OCI-LY3 (cell line): ENCODE data around the gene SYCP3.

Experiments used
- H2AFZ ChIP-seq: fragments of 200-600, 300-600 bp; shearing (Covaris generic); 2 replicates; pipeline ENCODE4 v1.6.0; 2014; ENCODE audit warnings: antibody characterized with exemption, low read depth, low read length
- H3K27ac ChIP-seq: fragments of 200-600, 300-600 bp; sonication (generic); 2 replicates; pipeline ENCODE4 v1.5.1; 2014; ENCODE audit warnings: mild to moderate bottlenecking, low read length, moderate library complexity, mixed read lengths
- H3K27me3 ChIP-seq: fragments of 200-600, 300-600 bp; sonication (generic); 2 replicates; pipeline ENCODE4 v1.6.1; 2014; ENCODE audit warnings: low read depth, low read length, mixed read lengths
- H3K36me3 ChIP-seq: fragments of 200-600, 300-600 bp; sonication (generic); replicated peaks from 2 replicates; pipeline ENCODE3; 2014; ENCODE audit warnings: low read depth, low read length, mixed read lengths
- H3K4me1 ChIP-seq: fragments of 300-600, 200-600 bp; sonication (generic); 2 replicates; pipeline ENCODE4 v1.6.1; 2014; ENCODE audit warnings: low read length, mixed read lengths
- H3K4me2 ChIP-seq: fragments of 200-600, 300-600 bp; sonication (generic); 2 replicates; pipeline ENCODE4 v1.6.1; 2014; ENCODE audit warnings: low read length, mixed read lengths
- H3K4me3 ChIP-seq: fragments of 300-600, 200-600 bp; sonication (generic); 2 replicates; pipeline ENCODE4 v1.5.1; 2014; ENCODE audit warnings: antibody characterized with exemption, mild to moderate bottlenecking, low read length, moderate library complexity
- H3K79me2 ChIP-seq: fragments of 300-600, 200-600 bp; shearing (Covaris generic); 2 replicates; pipeline ENCODE4 v1.6.1; 2014; ENCODE audit warnings: mild to moderate bottlenecking, low read length, mixed read lengths
- H3K9ac ChIP-seq: fragments of 300-600, 200-600 bp; shearing (Covaris generic); 2 replicates; pipeline ENCODE4 v1.6.0; 2014; ENCODE audit warnings: mild to moderate bottlenecking, low read length, moderate library complexity
- H3K9me3 ChIP-seq: fragments of 200-600, 300-600 bp; shearing (Covaris generic); 2 replicates; pipeline ENCODE4 v1.6.1; 2014; ENCODE audit warnings: low read length, mixed read lengths; ENCODE audit not compliant: insufficient read depth
- H4K20me1 ChIP-seq: fragments of 200-600, 300-600 bp; sonication (generic); 2 replicates; pipeline ENCODE4 v1.6.1; 2016; ENCODE audit warnings: low read length, mixed read lengths; ENCODE audit not compliant: insufficient read depth
- CTCF ChIP-seq: fragments of 200-600, 300-600 bp; sonication (generic); IDR thresholded peaks from 2 replicates; pipeline ENCODE4 v1.5.1; 2014; ENCODE audit warnings: antibody characterized with exemption, low read length, low read depth
- EZH2phosphoT487 ChIP-seq: fragments of 200-600 bp; shearing (Covaris generic); IDR thresholded peaks from 2 replicates; pipeline ENCODE4 v1.6.1; 2018; ENCODE audit warnings: antibody characterized with exemption, mixed run types, low read depth

SYCP3 gene

GRCh38 chr12:101695706-101696105, 43.6 kb downstream of the SYCP3 start:
- H2AFZ ChIP-seq, result no peak overlapping the region
- no peaks in the 10 kb centered on the region for H4K20me1 ChIP-seq
- 0 out of 2 replicates have a peak, but pooled peaks cover 5% of the 10 kb centered on the region for H3K27me3 ChIP-seq
- peaks cover 11% of the 10 kb centered on the region for H3K4me1 ChIP-seq
- H3K4me3 ChIP-seq, result no peak overlapping the region
- TF ChIP-seq EZH2phosphoT487 (no peak), CTCF (no peak)
- H3K27ac ChIP-seq, result no peak overlapping the region
- no peak overlapping the region for H3K9ac ChIP-seq
- no peaks in the 10 kb centered on the region; the same call in 1 of the 2 replicates for H3K79me2 ChIP-seq
- H3K36me3 ChIP-seq, result no peaks in the 10 kb centered on the region
- H3K4me2 ChIP-seq, result no peak overlapping the region
- H3K9me3 ChIP-seq, result no peaks in the 10 kb centered on the region

DNA sequence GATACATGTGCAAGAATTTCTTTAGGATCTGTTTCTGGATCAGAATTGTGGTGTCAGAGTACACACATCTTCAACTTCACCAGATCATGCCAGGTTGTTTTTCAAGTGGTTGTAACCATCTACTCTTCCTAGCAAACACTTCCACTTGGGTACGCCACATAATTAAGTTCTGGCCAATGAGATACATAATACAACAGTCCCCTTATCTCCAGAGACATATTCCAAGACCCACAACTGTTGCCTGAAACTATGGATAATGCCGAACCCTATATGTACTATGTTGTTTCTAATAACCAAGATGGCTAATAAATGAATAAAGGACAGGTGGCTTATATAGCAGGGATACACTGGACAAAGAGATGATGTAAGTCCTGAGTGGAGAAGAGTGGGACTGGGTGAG, 44.3 kb downstream of the SYCP3 start:
- Histone ChIP-seq H3K27ac (no peak overlapping the region), H3K36me3 (no peaks in the 10 kb centered on the region), H3K79me2 (no peaks in the 10 kb centered on the region; the same call in 1 of the 2 replicates), H3K4me3 (no peak overlapping the region), H2AFZ (no peak overlapping the region), H3K9ac (no peak overlapping the region), H3K4me2 (no peak overlapping the region), H3K27me3 (0 out of 2 replicates have a peak, but pooled peaks cover 5% of the 10 kb centered on the region), H3K9me3 (no peaks in the 10 kb centered on the region), H4K20me1 (no peaks in the 10 kb centered on the region), H3K4me1 (peaks cover 11% of the 10 kb centered on the region)
- no peak for TF ChIP-seq CTCF
- no peak for TF ChIP-seq EZH2phosphoT487

DNA sequence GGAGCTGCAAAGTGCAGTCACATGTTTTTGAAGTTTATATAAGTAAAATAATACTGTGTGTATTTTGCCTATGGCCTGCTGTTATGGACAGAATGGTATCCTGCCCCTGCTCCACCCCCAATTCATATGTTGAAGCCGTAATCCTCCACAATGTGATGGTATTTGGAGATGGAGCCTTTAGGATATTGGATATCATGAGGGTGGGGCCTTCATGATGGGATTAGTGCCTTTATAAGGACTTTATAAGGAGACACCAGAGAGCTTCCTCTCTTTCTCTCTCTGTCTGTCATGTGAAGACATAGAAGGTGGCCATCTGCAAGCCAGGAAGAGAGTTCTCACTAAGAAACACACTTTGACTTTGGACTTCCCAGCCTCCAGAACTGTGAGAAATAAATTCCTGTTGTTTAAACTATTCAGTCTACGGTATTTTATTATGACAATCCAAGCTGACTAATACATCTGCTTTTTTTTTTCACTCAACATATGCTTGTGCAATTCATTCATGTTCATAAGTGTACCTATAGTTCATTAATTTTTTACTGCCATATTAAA, 44.9 kb downstream of the SYCP3 start:
- Histone ChIP-seq H3K27me3 (0 out of 2 replicates have a peak, but pooled peaks cover 5% of the 10 kb centered on the region), H3K9ac (no peak overlapping the region), H3K4me3 (no peak overlapping the region), H3K4me2 (no peak overlapping the region), H3K79me2 (no peaks in the 10 kb centered on the region; the same call in 1 of the 2 replicates), H3K27ac (no peak overlapping the region), H3K9me3 (no peaks in the 10 kb centered on the region), H4K20me1 (no peaks in the 10 kb centered on the region), H3K36me3 (no peaks in the 10 kb centered on the region), H3K4me1 (peaks cover 11% of the 10 kb centered on the region), H2AFZ (no peak overlapping the region)
- TF ChIP-seq EZH2phosphoT487 (no peak), CTCF (no peak)

DNA sequence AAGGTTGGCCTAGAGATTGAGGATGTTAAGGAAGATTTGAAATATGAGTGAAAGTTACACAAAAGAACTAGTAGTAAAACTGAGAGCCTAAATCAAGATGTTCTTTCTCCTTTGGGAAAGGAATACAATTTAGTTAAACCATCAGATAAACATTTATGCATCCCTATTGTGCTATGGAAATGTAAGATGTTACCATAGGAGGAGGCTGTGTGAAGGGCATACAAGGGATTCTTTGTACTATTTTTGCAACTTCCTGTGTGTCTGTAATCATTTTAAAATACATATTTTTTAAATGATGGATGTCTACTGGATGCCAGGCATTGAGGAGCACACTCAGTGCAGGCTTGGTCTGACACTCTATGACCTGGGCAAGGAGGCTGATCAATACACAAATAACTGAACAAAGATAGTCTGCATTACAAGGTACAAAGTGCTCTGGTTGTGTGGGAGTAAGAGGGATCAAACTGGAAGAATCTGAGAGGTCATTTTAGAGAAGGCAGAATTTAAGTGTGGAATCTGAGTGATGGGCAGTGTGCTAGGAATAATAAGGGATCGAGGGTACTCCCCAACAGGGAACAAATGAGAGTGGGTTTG, 47.7 kb downstream of the SYCP3 start:
- H3K4me1 ChIP-seq, result peaks cover 4% of the 10 kb centered on the region
- no peak overlapping the region for H3K4me3 ChIP-seq
- H3K79me2 ChIP-seq, result no peaks in the 10 kb centered on the region
- 0 out of 2 replicates have a peak, but pooled peaks cover 5% of the 10 kb centered on the region for H3K27me3 ChIP-seq
- H3K36me3 ChIP-seq, result no peaks in the 10 kb centered on the region
- TF ChIP-seq CTCF (no peak), EZH2phosphoT487 (no peak)
- H3K4me2 ChIP-seq, result no peak overlapping the region
- H3K9ac ChIP-seq, result no peak overlapping the region
- no peaks in the 10 kb centered on the region for H3K9me3 ChIP-seq
- H2AFZ ChIP-seq, result no peak overlapping the region
- no peaks in the 10 kb centered on the region for H4K20me1 ChIP-seq
- no peak overlapping the region for H3K27ac ChIP-seq
